ENCODE measurements around the gene IKZF2. TPM values are rescaled to one million over a fixed set of nuclear protein-coding genes. Genes with fewer than 3 reads are reported as not detected.

IKZF2 gene
- total and polyA plus RNA-seq, 9 of the 15 experiments (the other 6 are each of a cell fraction or from before 2014, with no cell fraction given), result 0.04 to 0.54 (median 0.22) TPM

DNA sequence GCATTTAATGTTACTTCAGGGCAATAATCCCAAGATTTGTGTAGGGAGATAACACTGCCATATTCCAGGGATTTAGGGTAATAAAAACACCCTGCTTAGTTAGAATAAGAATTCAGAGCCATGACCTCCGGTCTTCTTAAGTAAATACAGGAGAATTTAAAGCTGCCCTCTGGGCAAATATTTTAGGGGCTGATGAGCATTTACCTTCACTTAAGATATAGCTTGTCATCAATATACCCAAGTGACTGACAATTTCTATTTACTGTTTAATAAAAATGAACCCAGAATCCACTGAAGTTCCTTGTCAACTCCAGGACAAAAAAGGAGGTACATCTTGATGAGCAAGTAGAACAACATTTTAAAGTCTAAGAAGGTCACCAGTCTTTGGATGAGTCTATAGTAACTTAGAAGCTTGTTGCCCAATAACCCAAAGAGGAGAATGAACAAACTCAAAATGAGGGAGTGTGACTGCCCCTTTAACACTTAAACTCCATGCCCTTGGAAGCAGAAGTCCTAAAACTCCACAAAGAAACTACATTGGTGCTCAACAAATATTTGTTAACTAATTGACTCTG lies 24.3 kb upstream of the IKZF2 start (continued):
- TF ChIP-seq, protein P1, sequence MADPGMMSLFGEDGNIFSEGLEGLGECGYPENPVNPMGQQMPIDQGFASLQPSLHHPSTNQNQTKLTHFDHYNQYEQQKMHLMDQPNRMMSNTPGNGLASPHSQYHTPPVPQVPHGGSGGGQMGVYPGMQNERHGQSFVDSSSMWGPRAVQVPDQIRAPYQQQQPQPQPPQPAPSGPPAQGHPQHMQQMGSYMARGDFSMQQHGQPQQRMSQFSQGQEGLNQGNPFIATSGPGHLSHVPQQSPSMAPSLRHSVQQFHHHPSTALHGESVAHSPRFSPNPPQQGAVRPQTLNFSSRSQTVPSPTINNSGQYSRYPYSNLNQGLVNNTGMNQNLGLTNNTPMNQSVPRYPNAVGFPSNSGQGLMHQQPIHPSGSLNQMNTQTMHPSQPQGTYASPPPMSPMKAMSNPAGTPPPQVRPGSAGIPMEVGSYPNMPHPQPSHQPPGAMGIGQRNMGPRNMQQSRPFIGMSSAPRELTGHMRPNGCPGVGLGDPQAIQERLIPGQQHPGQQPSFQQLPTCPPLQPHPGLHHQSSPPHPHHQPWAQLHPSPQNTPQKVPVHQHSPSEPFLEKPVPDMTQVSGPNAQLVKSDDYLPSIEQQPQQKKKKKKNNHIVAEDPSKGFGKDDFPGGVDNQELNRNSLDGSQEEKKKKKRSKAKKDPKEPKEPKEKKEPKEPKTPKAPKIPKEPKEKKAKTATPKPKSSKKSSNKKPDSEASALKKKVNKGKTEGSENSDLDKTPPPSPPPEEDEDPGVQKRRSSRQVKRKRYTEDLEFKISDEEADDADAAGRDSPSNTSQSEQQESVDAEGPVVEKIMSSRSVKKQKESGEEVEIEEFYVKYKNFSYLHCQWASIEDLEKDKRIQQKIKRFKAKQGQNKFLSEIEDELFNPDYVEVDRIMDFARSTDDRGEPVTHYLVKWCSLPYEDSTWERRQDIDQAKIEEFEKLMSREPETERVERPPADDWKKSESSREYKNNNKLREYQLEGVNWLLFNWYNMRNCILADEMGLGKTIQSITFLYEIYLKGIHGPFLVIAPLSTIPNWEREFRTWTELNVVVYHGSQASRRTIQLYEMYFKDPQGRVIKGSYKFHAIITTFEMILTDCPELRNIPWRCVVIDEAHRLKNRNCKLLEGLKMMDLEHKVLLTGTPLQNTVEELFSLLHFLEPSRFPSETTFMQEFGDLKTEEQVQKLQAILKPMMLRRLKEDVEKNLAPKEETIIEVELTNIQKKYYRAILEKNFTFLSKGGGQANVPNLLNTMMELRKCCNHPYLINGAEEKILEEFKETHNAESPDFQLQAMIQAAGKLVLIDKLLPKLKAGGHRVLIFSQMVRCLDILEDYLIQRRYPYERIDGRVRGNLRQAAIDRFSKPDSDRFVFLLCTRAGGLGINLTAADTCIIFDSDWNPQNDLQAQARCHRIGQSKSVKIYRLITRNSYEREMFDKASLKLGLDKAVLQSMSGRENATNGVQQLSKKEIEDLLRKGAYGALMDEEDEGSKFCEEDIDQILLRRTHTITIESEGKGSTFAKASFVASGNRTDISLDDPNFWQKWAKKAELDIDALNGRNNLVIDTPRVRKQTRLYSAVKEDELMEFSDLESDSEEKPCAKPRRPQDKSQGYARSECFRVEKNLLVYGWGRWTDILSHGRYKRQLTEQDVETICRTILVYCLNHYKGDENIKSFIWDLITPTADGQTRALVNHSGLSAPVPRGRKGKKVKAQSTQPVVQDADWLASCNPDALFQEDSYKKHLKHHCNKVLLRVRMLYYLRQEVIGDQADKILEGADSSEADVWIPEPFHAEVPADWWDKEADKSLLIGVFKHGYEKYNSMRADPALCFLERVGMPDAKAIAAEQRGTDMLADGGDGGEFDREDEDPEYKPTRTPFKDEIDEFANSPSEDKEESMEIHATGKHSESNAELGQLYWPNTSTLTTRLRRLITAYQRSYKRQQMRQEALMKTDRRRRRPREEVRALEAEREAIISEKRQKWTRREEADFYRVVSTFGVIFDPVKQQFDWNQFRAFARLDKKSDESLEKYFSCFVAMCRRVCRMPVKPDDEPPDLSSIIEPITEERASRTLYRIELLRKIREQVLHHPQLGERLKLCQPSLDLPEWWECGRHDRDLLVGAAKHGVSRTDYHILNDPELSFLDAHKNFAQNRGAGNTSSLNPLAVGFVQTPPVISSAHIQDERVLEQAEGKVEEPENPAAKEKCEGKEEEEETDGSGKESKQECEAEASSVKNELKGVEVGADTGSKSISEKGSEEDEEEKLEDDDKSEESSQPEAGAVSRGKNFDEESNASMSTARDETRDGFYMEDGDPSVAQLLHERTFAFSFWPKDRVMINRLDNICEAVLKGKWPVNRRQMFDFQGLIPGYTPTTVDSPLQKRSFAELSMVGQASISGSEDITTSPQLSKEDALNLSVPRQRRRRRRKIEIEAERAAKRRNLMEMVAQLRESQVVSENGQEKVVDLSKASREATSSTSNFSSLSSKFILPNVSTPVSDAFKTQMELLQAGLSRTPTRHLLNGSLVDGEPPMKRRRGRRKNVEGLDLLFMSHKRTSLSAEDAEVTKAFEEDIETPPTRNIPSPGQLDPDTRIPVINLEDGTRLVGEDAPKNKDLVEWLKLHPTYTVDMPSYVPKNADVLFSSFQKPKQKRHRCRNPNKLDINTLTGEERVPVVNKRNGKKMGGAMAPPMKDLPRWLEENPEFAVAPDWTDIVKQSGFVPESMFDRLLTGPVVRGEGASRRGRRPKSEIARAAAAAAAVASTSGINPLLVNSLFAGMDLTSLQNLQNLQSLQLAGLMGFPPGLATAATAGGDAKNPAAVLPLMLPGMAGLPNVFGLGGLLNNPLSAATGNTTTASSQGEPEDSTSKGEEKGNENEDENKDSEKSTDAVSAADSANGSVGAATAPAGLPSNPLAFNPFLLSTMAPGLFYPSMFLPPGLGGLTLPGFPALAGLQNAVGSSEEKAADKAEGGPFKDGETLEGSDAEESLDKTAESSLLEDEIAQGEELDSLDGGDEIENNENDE (IDR thresholded peaks at IDR 0.05; ENCODE audit: low read depth, low read length), result no peak
